Epithelial cell of prostate (primary cell): ENCODE data around the gene EFHD2.
A peak's percentile ranks its signal among the peaks of the same experiment; 100 is the strongest.
"Not testable (repeated sequence)": the region's sequence is repeated elsewhere in the genome, so short reads cannot be mapped to it uniquely, and the experiment has no call there.

Source experiments
- DNase-seq: peaks from one replicate; pipeline ENCODE4 v3.0.0-alpha.2; 2011; ENCODE audit warnings: low read depth, low spot score
- H3K27ac ChIP-seq: fragments of 450-650 bp; 2 replicates; pipeline ENCODE4 v1.5.1; 2017; ENCODE audit warnings: mild to moderate bottlenecking

EFHD2 gene

DNA sequence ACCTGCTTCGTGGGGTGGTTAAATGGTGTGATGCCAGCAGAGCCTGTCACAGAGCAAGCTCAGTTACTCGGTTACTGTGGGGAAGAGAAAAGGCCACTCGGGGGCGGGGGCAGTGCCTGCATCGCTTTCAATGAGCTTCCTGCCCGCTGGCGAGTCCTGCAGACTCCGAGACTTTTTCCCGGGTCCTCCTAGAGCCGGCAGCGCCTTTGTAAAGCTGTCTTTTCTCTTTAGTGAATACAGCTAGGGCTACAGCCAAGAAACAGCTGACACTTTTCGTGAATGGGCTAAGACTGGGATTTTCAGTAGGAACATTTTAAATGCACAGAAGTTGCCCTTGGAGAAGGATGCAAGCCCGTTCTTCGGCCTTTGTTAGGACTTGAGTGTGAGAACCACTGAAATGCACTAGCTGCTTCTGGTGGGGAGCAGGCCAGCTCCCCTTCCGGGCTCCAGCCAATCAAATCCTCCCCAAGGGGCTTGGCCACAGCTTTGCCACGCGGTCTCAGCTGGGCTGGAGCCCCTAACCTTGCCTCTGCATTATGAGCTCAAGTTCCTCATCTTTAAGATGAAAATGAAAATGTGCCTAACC lies 23.4 kb upstream of the EFHD2 start:
- DNase-seq: no peak
- H3K27ac ChIP-seq: no peak overlapping the region

DNA sequence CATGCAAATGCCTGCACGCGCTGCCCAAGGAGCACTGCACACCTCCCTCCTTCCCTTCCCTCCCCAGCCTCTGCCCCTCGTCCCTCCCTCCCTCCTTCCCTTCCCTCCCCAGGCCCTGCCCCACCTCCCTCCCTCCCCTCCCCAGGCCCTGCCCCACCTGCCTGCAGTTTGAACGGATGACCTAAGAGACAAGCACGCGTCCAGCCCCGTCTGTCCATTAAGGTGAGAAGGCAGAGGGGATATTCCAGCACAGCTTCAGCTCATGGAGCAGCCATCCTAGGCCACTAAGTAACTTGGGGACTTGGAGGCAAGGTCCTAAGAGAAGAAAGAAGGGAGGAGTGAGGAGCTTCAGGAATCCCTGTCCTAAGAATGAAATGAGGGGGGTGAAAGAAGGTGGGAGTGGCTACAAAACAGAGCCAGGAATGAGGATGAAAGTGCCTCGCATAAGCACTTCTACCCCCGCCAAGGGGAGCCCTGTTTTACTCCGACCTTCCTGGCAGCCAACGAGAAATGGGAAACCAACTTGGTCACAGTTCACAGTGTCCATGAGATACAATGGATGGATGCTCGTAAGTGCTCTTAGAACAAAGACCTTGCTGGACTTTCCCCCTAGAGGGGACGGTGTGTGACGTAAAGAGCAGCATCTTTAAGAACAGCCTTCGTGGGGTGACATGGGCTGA lies 21.3 kb upstream of the EFHD2 start:
- no peak overlapping the region for H3K27ac ChIP-seq
- DNase-seq: no peak

DNA sequence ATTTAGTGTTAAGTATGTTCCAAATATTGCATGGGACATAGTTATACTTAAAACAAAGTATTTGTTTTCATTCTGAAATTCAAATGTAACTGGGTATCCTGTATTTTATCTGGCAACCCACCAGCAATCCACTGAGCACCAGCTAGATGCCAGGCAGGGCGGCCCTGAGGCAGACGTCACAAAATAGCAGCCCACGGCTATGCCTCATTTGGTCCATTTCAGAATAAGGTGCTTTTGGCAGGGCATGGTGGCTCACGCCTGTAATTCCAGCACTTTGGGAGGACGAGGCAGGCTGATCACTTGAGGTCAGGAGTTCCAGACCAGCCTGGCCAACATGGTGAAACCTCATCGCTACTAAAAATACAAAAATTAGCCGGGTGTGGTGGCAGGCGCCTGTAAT lies 19.9 kb upstream of the EFHD2 start:
- not testable (repeated sequence) for H3K27ac ChIP-seq

DNA sequence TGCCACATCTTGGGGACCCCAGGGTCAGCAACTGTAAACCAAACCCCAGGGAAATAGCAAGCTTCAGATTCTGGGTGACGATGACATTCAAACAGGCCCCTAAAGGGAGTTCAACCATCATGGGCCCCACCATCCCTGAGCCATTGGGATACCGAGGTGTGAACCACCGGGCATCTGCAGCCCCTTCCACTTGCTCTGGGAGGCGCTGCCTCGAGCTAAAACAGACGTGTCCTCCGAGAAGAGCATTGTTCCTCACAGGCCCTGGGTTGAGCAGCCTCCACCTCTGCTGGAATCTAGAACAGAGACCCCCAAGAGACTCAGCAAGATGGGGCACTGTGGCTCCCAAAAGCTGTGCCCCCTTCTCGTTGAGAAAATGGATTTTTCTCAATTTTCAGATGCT lies 19.0 kb upstream of the EFHD2 start:
- no peak for DNase-seq
- H3K27ac ChIP-seq: no peak overlapping the region

More for the DNA sequence above, 19.9 kb upstream of the EFHD2 start:
- DNase-seq: not testable (repeated sequence)

DNA sequence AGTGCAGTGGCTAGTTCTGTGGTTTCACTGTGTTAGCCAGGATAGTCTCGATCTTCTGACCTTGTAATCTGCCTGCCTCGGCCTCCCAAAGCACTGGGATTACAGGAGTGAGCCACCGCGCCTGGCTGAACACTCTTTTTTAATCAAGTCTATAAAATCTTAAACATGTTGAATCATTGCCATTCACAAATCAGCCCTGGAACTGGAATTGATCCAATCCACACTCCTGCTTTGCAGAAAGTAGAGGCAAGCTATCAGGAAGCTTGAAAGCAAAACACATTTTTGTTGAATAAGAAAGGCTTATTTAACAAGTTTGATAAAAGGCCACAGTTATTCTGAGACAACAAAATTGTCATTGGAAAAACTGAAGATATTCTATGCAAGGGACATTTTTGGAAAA lies 18.3 kb upstream of the EFHD2 start:
- H3K27ac ChIP-seq: no peak overlapping the region
- no peak for DNase-seq

DNA sequence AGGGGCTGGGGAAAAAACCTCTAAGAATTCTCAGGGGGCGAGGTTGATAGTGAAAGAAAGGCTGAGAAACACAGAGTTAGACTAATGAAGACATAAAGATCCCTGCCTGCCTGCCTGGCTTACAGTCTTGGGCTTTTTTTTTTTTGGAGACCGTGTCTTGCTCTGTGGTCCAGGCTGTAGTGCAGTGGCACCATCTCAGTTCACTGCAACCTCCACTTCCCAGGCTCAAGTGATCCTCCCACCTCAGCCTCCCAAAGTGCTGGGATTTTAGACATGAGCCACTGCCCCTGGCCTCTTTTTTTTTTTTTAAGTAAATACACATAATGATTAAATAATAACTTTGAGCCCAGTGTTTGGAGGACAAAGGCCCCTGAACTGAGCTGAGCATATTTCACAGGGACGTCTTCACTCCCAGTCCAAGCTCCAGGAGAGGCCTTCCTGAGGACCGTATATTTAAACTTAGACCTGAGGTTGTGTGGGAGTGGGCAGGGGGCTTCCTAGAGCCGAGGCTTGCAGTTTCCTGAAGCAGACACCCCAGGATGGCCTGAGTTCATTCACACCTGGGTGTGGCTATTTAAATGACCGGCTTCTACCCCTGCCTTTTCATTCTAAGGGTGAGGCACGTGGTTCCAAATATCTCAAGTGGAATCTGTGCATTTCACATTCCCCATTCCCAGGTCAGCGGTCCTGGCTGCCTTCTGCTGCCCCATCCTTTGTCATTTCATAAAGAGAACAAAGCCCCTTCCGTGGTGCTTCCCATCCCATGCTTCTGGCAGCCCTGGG lies 16.0 kb upstream of the EFHD2 start:
- no peak for DNase-seq
- H3K27ac ChIP-seq: no peak overlapping the region

DNA sequence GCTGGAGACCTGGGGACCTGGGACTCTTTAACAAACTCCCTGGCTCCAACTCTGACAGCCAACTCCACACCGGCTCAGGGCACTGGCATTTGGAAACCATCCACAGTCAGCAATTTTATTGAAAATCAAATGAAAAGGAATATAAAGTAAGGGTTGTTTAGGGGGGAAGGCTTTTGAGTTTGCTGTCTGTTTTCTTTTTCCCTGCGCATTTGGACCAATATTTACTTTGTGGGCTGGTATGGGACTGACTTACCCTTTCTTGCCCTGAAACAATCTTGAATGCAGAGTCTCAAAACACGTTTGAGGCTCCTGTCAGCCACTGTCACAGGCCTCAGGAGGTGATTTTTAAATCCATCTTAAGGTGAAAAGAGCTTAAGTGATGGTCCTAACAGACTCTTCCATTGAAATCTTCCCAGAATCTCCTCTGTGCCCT lies 15.4 kb upstream of the EFHD2 start:
- H3K27ac ChIP-seq: no peak overlapping the region
- DNase-seq: no peak

DNA sequence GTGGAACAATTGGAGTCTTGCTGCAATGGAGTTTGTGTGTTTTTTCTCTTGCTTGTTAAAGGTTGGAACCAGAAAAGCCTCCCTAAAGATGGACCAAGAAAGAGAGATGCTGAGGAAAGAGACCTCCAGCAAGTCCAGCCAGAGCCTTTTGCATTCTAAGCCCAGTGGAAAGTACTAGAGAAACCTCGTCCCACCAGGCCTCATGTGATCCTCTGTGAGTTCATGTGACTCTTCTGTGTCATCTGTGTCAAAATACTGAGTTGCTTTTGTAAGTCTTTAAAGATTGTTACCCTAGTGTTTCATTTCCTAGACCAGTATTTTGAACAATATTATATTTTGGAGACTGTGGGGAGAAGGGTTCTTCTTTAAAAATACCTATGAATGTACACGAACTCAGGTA lies 12.5 kb upstream of the EFHD2 start:
- no peak for DNase-seq
- H3K27ac ChIP-seq: no peak overlapping the region

DNA sequence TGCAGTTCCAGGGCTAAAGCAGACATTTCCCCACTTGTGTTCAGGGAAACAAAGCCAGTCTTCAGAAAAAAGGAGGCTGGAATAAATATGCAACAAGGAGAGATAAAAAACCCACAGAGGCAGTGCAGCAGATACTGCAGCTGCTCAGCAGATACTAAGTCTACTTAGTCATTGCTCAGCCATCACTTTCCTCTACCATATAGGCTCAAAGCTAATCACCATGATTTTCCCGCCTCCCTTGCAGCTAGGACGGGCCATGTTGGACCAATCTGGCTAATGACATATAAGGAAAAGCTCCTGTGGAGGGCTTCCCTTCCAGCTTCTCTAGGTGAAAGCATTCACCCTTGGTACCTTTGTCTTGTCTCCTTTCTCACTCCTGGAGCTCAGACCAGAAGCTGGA lies 10.0 kb upstream of the EFHD2 start:
- DNase-seq: no peak
- peak overlapping the region; percentile 62 for H3K27ac ChIP-seq

DNA sequence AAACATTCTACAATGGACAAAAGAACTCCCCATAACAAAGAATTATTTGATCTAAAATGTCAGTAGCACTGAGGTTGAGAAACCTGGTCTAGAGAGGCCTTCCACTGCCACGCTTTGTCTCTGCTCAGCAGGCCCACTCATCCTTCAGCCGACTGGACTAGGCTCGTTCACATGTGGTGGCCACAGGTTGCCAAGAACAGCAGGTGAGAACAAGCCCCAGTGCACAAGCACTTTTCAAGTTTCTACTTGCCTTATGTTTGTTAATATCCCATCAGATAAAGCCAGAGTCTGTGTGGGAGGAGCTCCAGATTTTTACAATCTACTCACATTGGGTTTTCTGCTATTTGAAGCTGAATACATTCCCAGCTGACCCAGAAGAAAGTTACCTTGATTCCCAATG lies 9.1 kb upstream of the EFHD2 start:
- peak overlapping the region; percentile 62 for H3K27ac ChIP-seq
- DNase-seq: peak; percentile 89

DNA sequence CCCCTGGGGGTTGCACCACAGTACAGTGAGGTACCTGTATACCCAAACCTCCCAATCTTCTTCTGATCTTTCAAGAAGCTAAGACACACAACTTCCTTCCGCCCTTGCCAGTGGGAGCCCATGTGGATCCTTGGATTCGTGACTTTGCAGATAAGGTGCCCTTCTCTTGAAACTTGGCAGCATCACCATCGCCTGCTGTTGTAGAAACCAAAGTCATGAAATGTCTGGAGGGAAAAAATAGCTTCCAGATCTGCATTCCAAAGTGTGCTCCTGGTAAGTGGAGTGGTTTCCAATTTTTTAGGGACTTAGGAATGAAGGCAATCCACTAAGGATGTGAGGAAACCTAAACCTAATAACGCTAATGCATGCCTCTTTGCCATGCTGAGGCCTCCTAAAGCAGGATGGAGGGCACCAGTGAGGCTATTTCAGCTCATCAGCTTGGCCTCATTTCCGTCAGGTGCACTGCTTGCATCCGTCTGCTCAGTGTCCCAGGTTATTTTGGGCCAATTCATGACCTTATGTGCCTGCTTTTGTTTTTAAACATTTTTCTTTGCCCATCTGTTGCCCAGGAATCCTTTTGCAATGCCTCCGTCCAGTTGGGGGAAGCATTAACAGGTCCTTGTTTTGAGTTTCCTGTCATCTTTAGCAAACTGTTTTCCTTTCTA lies 8.2 kb upstream of the EFHD2 start:
- DNase-seq: no peak
- H3K27ac ChIP-seq: no peak overlapping the region

DNA sequence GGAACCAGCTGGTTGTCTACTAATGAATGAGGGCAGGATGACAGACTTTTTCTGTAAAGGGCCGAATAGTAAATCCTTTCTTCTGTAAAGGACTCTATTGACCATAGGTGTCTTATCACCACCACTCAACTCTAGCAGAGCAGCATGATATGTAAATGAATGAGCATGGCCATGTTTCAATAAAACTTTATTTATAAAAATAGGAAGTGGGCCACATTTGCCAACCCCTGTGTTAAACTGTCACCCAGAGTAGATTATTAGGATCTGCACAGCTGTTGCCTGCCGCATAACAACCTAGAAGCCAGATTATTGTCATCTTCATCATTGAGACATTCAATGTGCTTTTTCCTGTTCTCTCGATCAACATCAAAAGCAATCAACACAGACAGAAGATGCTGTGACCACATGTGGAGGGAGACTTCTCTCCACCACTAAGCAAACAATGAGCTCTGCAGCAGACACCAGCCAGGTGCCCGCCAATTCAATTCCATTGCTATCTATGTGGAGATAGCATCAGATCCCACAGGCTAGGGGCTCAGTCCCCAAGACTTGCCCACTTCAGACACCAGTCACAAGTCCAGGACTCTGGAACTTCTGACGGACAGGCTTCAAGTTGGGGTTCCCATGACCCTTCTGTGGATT lies 6.8 kb upstream of the EFHD2 start:
- DNase-seq: no peak
- H3K27ac ChIP-seq: no peak overlapping the region

DNA sequence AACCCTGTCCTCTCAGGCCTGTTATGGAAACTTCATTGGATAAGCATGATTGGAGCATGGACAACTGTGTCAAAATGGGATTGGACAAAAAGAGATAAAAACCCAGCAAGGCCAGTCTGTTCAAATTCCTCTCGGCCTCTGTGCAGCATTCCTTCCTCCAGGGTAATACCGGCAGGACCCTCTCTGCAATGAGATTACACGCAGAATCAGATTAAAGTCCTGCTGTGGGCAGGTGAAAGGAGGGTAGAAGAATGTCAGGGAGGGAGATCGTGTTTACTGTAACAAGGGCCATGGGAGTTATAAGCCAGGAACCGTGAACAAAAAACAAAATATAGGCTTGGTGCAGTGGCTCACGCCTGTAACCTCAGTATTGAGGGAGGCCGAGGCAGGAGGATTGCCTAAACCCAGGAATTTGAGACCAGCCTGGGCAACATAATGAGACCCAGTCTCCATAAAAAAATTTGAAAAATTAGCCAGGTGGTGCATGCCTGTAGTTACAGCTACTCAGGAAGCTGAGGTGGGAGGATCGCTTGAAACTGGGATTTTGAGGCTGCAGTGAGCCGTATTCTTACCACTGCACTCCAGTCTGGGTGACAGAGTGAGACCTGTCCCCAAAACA lies 5.6 kb upstream of the EFHD2 start:
- no peak overlapping the region for H3K27ac ChIP-seq
- DNase-seq: no peak

DNA sequence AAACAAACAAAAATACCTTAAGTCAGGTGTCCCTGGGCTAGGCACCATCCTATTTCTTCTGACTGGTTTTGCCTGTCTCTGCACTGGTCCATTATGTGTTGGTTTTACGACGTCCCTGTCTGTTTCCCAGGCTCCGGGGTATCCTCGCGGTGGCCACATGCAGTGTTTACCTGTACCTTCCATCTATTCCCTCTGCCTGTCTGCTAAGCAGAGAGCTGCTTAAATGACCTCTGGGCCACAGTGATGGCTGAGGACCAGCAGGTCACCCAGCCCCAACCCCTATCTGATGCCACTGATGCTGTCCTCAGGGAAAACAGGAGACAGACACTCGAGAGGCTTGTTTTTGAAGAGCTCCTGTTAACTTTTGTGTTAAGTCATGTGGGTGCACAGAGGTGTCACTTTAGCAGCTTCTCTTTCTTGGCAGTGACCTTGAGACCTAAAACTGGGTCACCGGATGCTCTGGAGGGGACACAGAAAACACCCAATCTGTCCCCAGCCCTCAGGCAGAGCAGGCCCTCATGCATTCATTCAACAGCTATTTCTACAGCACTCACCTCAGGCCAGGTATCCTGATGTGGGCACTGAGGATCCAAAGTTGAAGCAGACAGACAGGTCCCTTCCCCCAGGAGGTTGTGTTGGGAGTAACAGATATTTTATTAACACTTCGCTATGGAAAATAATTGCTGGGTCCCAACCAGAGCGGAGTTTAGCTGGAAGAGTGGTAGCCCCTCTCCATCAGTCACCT lies 4.4 kb upstream of the EFHD2 start:
- no peak overlapping the region for H3K27ac ChIP-seq
- DNase-seq: no peak

DNA sequence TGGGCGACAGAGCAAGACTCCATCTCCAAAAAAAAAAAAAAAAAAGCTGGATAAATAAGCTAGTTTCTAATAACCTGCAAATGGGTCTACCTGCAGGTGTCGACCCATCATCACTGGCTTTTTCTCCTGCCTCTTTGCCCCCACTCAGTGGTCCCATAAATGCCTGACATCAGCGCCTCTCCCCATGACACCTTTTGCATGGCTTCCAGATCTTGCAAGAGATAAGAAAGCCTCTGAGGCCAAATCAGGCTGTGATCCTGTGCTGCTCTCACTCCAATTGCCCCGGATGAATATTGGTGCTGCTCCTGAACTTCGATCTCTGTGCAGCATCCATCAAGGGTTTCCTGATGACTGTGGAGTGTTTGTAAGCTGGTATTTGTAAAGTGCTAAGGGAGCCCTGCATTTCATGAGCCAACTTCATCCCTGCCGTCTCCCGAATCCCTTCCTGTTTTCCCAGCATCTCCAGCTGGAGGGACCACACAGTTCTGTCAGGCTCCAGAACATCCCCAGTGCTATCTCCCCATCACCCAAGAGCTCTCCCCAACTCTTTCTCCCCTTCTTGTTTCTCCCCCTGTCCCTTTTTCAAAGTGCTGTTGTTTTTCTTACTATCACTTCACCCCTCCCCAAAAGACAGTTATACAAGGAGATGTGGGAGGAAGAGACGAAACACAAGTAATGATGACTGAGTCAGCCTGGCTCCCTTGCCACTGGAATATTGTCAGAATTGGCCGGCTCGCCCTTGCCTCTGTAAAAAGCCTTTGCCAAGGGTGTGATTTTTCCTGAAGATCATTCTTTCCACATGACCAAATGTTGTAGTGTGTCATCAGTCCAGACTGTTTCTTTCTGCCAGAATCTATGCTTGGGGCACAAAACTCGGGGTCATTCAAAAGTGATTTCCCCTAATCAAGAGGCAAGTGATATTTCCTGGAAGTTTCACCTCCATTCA lies 2.8 kb upstream of the EFHD2 start:
- peak overlapping the region; percentile 30 for H3K27ac ChIP-seq
- no peak for DNase-seq

DNA sequence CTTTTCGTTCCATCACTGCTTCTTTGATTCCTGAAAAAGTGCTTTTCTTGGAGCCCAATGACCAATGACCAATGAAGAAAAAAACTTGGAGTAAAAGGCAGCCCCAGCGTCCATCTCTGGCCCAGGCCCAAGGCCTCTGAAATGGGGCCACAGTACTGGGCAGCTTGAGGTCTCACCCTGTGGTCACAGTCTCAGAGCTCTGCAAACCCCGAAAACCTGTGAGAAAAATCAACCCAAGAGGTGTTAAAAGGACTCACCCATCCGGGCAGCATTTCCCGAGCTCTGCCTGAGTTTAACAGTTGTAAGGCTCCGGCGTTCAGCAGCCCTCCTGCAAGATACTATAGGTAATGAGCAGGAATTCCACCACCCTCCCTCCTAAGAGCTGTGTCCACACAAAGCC lies 2.1 kb upstream of the EFHD2 start:
- no peak for DNase-seq
- peak overlapping the region; percentile 30 for H3K27ac ChIP-seq

DNA sequence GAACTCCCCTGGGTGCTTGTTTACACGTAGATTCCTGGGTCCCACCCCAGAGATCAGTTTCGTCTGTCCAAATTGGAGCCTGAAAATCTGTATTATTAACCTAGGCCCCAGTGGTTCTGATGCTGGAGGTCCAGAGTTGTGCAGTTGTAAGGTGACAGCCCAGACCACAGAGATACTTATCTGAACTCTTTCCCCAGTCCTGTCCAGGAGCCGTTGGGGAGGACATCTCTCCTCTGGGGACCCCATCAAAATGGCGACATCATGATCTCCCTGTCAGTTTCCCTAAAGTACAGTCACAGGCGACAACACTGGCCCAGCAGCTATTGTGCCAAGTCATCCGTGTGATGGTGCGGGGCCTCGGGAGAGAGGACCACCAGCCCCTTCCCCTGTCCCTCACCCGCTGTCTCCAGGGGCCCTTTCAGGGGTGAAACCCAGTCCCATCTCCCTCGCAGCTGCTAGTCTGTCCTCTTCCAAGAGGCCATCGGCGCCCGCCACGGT lies 749 bp upstream of the EFHD2 start:
- no peak overlapping the region for H3K27ac ChIP-seq
- no peak for DNase-seq

DNA sequence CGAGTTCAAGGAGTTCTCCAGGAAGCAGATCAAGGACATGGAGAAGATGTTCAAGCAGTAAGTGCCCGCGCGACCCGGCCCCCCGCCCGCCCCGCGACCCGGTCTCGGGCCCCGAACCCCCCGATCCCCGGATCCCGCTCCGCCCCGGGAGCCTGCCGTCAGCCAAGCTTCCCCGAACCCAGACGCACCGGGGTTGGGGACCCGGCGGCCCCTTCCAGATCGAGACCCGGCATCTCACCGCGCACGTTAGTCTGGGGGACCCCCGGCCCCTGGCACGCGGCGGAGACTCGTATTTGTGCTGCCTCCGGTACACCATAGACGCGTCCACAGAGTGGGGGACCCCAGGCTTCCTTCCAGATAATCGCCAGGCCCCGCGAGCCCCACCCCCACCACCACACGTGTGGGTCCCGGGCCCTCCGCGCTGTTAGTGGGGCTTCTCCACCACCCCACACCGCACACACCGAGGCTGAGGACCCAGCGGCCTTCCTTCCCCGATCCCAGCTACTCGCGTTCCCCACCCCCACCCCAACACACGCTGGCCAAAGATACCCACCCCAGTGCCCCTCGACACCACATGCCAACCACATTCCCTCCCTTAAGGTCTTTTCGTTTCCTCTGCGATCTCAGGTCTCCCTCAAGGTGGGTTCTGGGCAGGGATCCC lies 665 bp downstream of the EFHD2 start:
- no peak for DNase-seq
- peak overlapping the region; percentile 48 for H3K27ac ChIP-seq
